Astrocyte of the spinal cord (primary cell): ENCODE data around the gene MROH7.

Source experiments
- DNase-seq: peaks from one replicate; pipeline ENCODE4 v3.0.0; 2011; ENCODE audit warnings: low read depth, low spot score
- H3K4me3 ChIP-seq: 2 replicates; pipeline ENCODE4 v1.5.1; 2011; ENCODE audit warnings: low read depth, mild to moderate bottlenecking, low read length, moderate library complexity
- CTCF ChIP-seq: IDR thresholded peaks from 2 replicates; pipeline ENCODE4 v1.5.1; 2012; ENCODE audit warnings: low read depth, mild to moderate bottlenecking, low read length, inconsistent platforms
- in situ Hi-C: cut with HindIII; loops from 2 replicates; pipeline ENCODE4 v1.10.0; 2017; ENCODE audit warnings: low sequenced_read_pairs

MROH7 gene

GRCh38 chr1:54609301-54609921, 32.2 kb upstream of the MROH7 start:
- H3K4me3 ChIP-seq: no peak overlapping the region
- TF ChIP-seq CTCF: no peak
- in situ Hi-C loops: no loop called here
- no peak for DNase-seq

- peak; percentile 9 for DNase-seq
- in situ Hi-C loops: no loop called here
- no peak for TF ChIP-seq CTCF
- H3K4me3 ChIP-seq: no peak overlapping the region
Measured at GRCh38 chr1:54610048-54610447, 31.5 kb upstream of the MROH7 start.

GRCh38 chr1:54610601-54611580, 30.7 kb upstream of the MROH7 start:
- no peak overlapping the region for H3K4me3 ChIP-seq
- no peak for TF ChIP-seq CTCF
- in situ Hi-C loops: no loop called here
- peak; percentile 40 for DNase-seq

GRCh38 chr1:54611621-54612020, 30.0 kb upstream of the MROH7 start:
- in situ Hi-C loops: no loop called here
- no peak overlapping the region for H3K4me3 ChIP-seq
- TF ChIP-seq CTCF: no peak
- DNase-seq: no peak

GRCh38 chr1:54614024-54614423, 27.6 kb upstream of the MROH7 start:
- H3K4me3 ChIP-seq: no peak overlapping the region
- no peak for DNase-seq
- in situ Hi-C loops: no loop called here
- TF ChIP-seq CTCF: no peak

GRCh38 chr1:54614563-54614962, 27.0 kb upstream of the MROH7 start:
- in situ Hi-C loops: no loop called here
- no peak overlapping the region for H3K4me3 ChIP-seq
- TF ChIP-seq CTCF: no peak
- no peak for DNase-seq
